Heart left ventricle (tissue), 16 donors: ENCODE results near the gene UXT. TPM values are rescaled to one million over a fixed set of nuclear protein-coding genes. Genes with fewer than 3 reads are reported as not detected.

Source experiments
- ATAC-seq, 4 donors: fragments of 200-7000 bp; cut with Tn5 transposase; one replicate each; pipeline ENCODE4 v1.9.1; 2020 to 2022; ENCODE audit warnings: moderate library complexity in 4 of 4, mild to moderate bottlenecking in 3 of 4, moderate number of reproducible peaks in 1 of 4
- DNase-seq, 5 donors: peaks; one replicate each; pipeline ENCODE4 v3.0.0-alpha.2; 2020
- H3K27ac ChIP-seq, 12 donors: fragments of 200-600 bp; sonication (generic) in 4 of 12; one replicate each; pipeline versions ENCODE4 v1.5.0 to v1.8.0; 2016 to 2022; ENCODE audit warnings: mild to moderate bottlenecking in 2 of 12
- H3K27me3 ChIP-seq, 9 donors: fragments of 200-600 bp; sonication (generic) in 2 of 9; one replicate each; pipeline versions ENCODE4 v1.5.1 to v1.8.0; 2016 to 2022; ENCODE audit warnings: mild to moderate bottlenecking in 3 of 9
- H3K36me3 ChIP-seq, 9 donors: fragments of 200-600 bp; sonication (generic) in 2 of 9; one replicate each; pipeline versions ENCODE4 v1.5.0 to v1.8.0; 2018 to 2022; ENCODE audit warnings: mild to moderate bottlenecking in 2 of 9
- H3K4me1 ChIP-seq, 12 donors: fragments of 200-600 bp; sonication (generic) in 4 of 12; one replicate each; pipeline versions ENCODE4 v1.5.0 to v1.8.0; 2016 to 2022; ENCODE audit warnings: mild to moderate bottlenecking in 3 of 12
- H3K4me3 ChIP-seq, 12 donors: fragments of 200-600 bp; sonication (generic) in 4 of 12; one replicate each; pipeline versions ENCODE4 v1.5.0 to v1.8.0; 2017 to 2022; ENCODE audit warnings: mild to moderate bottlenecking in 9 of 12, moderate library complexity in 4 of 12
- H3K9me3 ChIP-seq, 12 donors: fragments of 200-600 bp; sonication (generic) in 4 of 12; one replicate each; pipeline versions ENCODE4 v1.5.0 to v1.8.0; 2016 to 2022; ENCODE audit warnings: mild to moderate bottlenecking in 1 of 12
- POLR2A ChIP-seq, 2 donors: fragments of 450-650 bp; IDR thresholded peaks; one replicate each; pipeline ENCODE4 v1.6.1; 2017; ENCODE audit warnings: antibody characterized with exemption in 2 of 2, mild to moderate bottlenecking in 2 of 2, moderate library complexity in 2 of 2
- WGBS, 4 donors: extraction: QIAGEN DNeasy Blood & Tissue Kit in 2 of 4; methylation state at CpG; one replicate each; pipeline versions ENCODE4 v1.1.5 to v1.1.7; 2013 to 2018; 5-methylcytosine and 5-hydroxymethylcytosine counted together
- intact Hi-C, 10 donors: fragments of 100-400 bp; cut with DNase I; formaldehyde crosslinking; loops; one replicate each; pipeline versions ENCODE4 v1.11.1 to v1.14.2; 2022
- polyA plus RNA-seq, 2 donors: library from polyadenylated mRNA; stranded (reverse); fragments of 200-250 nt; gene quantifications; one replicate each; pipeline ENCODE4 v1.2.3, GENCODE V29; 2013
- total RNA-seq, 9 donors: library from RNA; depleted of rRNA in 2 of 9; stranded (reverse); fragments of >200 nt in 2 of 9; fragmentation: NEBNext Ultra II Directional in 3 of 9; extraction: Animal tissue kit (Norgen Biotek cat#: 25700) in 3 of 9; gene quantifications; one replicate each; pipeline versions ENCODE4 v1.1.0 to v1.2.4, GENCODE V29; 2016 to 2023
- TF ChIP-seq, protein P1 (sequence below), 12 donors: fragments of 200-600 bp; sonication (generic) in 4 of 12; IDR thresholded peaks; one replicate each; pipeline versions ENCODE4 v1.5.0 to v1.8.0; 2018 to 2022; ENCODE audit warnings: antibody characterized with exemption in 12 of 12, mild to moderate bottlenecking in 5 of 12
- donor health status: ischemic (EF 13 %, LVEDD 7.1; RV severe dilation, severe dysfunction).
- donor health status: healthy with polysubstance abuse.
- donor health status: DM: no; HTN: yes; CAD: no.
- donor health status: DM: no; HTN: no; CAD: no.
- donor health status: ischemic (EF 25% LVEDD 6.9; RV normal size, moderate dysfunction).
- donor health status: ischemic (EF 25% LVEDD 5.7; RV mildly dilated, moderate dysfunction).
- donor health status: healthy.
- donor health status: DM: yes; HTN: yes; CAD: no.
- donor health status: ischemic (EF 35%, LVEDD 5.7; RV mildly dilated, moderate dysfunction).
- donor health status: nonischemic (EF 11% LVEDD 7.7; RV severe dilation, severe dysfunction).
- donor health status: DM: yes; HTN: yes; CAD: no.
- donor health status: PGD.
- donor health status: ischemic (EF 29% LVEDD 5.4; RV normal size, mild dysfunction).
- donor health status: nonischemic (EF 23%, LVEDD 6.1; RV moderate dilation, normal function).

UXT gene
- total and polyA plus RNA-seq, 11 donors = 74.4 to 193 (median 97.7) TPM

GRCh38 chrX:47704736-47705135 is 45.8 kb upstream of the UXT start:
- no peak for DNase-seq
- intact Hi-C loops = no loop called here
- no peaks in the 10 kb centered on the region for H3K36me3 ChIP-seq
- peaks cover 0 to 29% (median 0%) of the 10 kb centered on the region in 9 donors for H3K27me3 ChIP-seq
- H3K9me3 ChIP-seq = no peaks in the 10 kb centered on the region
- no peak for ATAC-seq
- 58 to 87% (median 75%) methylated on average over 5 of the region's 5 CpGs for WGBS, 4 donors
- no peak for TF ChIP-seq POLR2A (IDR thresholded peaks at IDR 0.05)
- TF ChIP-seq, protein P1, sequence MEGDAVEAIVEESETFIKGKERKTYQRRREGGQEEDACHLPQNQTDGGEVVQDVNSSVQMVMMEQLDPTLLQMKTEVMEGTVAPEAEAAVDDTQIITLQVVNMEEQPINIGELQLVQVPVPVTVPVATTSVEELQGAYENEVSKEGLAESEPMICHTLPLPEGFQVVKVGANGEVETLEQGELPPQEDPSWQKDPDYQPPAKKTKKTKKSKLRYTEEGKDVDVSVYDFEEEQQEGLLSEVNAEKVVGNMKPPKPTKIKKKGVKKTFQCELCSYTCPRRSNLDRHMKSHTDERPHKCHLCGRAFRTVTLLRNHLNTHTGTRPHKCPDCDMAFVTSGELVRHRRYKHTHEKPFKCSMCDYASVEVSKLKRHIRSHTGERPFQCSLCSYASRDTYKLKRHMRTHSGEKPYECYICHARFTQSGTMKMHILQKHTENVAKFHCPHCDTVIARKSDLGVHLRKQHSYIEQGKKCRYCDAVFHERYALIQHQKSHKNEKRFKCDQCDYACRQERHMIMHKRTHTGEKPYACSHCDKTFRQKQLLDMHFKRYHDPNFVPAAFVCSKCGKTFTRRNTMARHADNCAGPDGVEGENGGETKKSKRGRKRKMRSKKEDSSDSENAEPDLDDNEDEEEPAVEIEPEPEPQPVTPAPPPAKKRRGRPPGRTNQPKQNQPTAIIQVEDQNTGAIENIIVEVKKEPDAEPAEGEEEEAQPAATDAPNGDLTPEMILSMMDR (IDR thresholded peaks at IDR 0.05) = no peak
- no peak overlapping the region for H3K4me3 ChIP-seq
- H3K27ac ChIP-seq = no peak overlapping the region
- H3K4me1 ChIP-seq = no peaks in the 10 kb centered on the region

- H3K4me1 ChIP-seq = no peaks in the 10 kb centered on the region
- WGBS, 4 donors = 50 to 64% (median 54%) methylated on average over 1 of the region's 1 CpG
These were observed 38.2 kb upstream of the UXT start for GRCh38 chrX:47697181-47697580.

DNA sequence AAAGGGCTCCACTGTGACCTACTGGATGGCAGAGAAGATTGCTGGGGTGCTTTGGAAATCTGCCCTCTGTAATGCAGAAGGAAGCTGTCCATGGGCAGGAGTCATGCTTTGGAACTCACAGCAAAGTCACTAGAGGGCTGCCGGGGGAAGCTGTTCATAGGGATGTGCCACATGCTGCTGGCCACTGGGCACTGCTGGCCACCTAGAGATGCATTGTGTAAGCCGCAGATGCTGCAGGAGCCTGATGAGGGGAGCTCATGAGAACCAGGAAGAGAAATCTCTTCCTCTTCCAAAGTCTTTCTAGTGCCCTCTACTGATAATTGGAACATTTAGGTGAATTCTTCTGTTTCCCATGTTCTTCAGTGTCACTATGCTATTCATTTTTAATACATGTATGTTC is 31.2 kb upstream of the UXT start:
- 46 to 73% (median 59%) methylated on average over 2 of the region's 2 CpGs for WGBS, 4 donors
- Histone ChIP-seq H3K27me3 (peaks cover 0 to 8% (median 0%) of the 10 kb centered on the region in 9 donors), H3K4me1 (no peaks in the 10 kb centered on the region), H3K27ac (no peak overlapping the region), H3K36me3 (no peaks in the 10 kb centered on the region), H3K9me3 (no peaks in the 10 kb centered on the region), H3K4me3 (no peak overlapping the region)
- TF ChIP-seq, protein P1 (IDR thresholded peaks at IDR 0.05) = no peak
- TF ChIP-seq POLR2A (IDR thresholded peaks at IDR 0.05) = no peak
- no peak for ATAC-seq
- intact Hi-C loops = no loop called here
- DNase-seq = no peak

More at GRCh38 chrX:47697181-47697580, 38.2 kb upstream of the UXT start:
- DNase-seq = no peak
- Histone ChIP-seq H3K9me3 (peaks cover 0 to 10% (median 0%) of the 10 kb centered on the region in 12 donors), H3K36me3 (no peaks in the 10 kb centered on the region), H3K27ac (no peak overlapping the region), H3K27me3 (peaks cover 0 to 14% (median 0%) of the 10 kb centered on the region in 9 donors), H3K4me3 (no peak overlapping the region)
- ATAC-seq = no peak
- intact Hi-C loops = no loop called here
- TF ChIP-seq, protein P1 (IDR thresholded peaks at IDR 0.05) = no peak
- no peak for TF ChIP-seq POLR2A (IDR thresholded peaks at IDR 0.05)

DNA sequence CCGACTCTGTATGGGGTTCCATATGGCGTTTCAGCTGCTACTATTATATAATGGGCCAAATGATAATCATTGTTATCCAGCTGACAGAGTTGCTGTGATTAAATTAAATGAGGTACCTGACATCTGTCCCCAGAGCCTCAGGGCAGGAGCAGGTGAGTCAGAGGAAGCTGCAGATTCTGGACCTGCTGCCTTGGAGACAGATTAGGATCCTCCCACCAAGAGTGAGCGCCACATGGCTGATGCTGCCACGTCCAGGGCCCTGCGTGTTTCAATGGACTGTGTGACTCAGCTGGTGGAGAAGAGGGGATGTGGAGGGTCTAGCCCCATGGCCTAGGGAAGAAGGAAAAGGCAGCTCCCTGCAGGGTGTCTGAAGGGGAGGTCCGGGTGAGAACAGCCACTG is 28.3 kb upstream of the UXT start:
- no peak overlapping the region for H3K4me3 ChIP-seq
- intact Hi-C loops = no loop called here
- no peak overlapping the region for H3K27ac ChIP-seq
- no peaks in the 10 kb centered on the region for H3K9me3 ChIP-seq
- peaks cover 0 to 13% (median 0%) of the 10 kb centered on the region in 9 donors for H3K27me3 ChIP-seq
- DNase-seq = no peak
- ATAC-seq = no peak
- no peaks in the 10 kb centered on the region for H3K4me1 ChIP-seq
- TF ChIP-seq, protein P1 (IDR thresholded peaks at IDR 0.05) = no peak
- no peak for TF ChIP-seq POLR2A (IDR thresholded peaks at IDR 0.05)
- WGBS, 4 donors = 53 to 68% (median 64%) methylated on average over 6 of the region's 6 CpGs
- H3K36me3 ChIP-seq = no peaks in the 10 kb centered on the region
